GM21381 (cell line): ENCODE data around the gene E4F1.
A peak's percentile ranks its signal among the peaks of the same experiment; 100 is the strongest.
"Not testable (repeated sequence)": the region's sequence is repeated elsewhere in the genome, so short reads cannot be mapped to it uniquely, and the experiment has no call there.

ENCODE experiments used
- ATAC-seq: cut with Tn5 transposase; IDR thresholded peaks from one replicate; pipeline ENCODE4 v1.9.1; 2021; ENCODE audit warnings: mild to moderate bottlenecking, moderate library complexity; ENCODE audit not compliant: unreplicated experiment

Gene E4F1

GRCh38 chr16:2240331-2240730 lies 16.9 kb downstream of the E4F1 start:
- ATAC-seq = not testable (repeated sequence)

GRCh38 chr16:2242598-2242997 lies 19.2 kb downstream of the E4F1 start:
- no peak for ATAC-seq

- no peak for ATAC-seq
Measured at GRCh38 chr16:2243031-2243528, 19.7 kb downstream of the E4F1 start.

- ATAC-seq = no peak
Measured at GRCh38 chr16:2243781-2244180, 20.4 kb downstream of the E4F1 start.

- ATAC-seq = no peak
Measured at GRCh38 chr16:2244301-2244700, 20.9 kb downstream of the E4F1 start.

- ATAC-seq = no peak
Measured at GRCh38 chr16:2244926-2245795, 21.8 kb downstream of the E4F1 start.

GRCh38 chr16:2246301-2246885 lies 23.0 kb downstream of the E4F1 start:
- ATAC-seq = no peak

- ATAC-seq = no peak
Measured at GRCh38 chr16:2250652-2251295, 27.4 kb downstream of the E4F1 start.

GRCh38 chr16:2251296-2252111 lies 28.1 kb downstream of the E4F1 start, which contains the start of gene ECI1:
ECI1 (minus strand) TSS chr16:2251587; CDS start chr16:2251566, 21 bp downstream.
- peak; percentile 91 for ATAC-seq

- no peak for ATAC-seq
Measured at GRCh38 chr16:2252806-2253148, 29.4 kb downstream of the E4F1 start.

- no peak for ATAC-seq
Measured at GRCh38 chr16:2253293-2253692, 29.9 kb downstream of the E4F1 start.

- no peak for ATAC-seq
Measured at GRCh38 chr16:2256531-2257140, 33.2 kb downstream of the E4F1 start.

GRCh38 chr16:2257726-2258125 lies 34.3 kb downstream of the E4F1 start:
- ATAC-seq = no peak

GRCh38 chr16:2258530-2258929 lies 35.1 kb downstream of the E4F1 start:
- not testable (repeated sequence) for ATAC-seq

- ATAC-seq = no peak
Measured at GRCh38 chr16:2260250-2260649, 36.9 kb downstream of the E4F1 start.

- not testable (repeated sequence) for ATAC-seq
Measured at GRCh38 chr16:2263026-2263425, 39.6 kb downstream of the E4F1 start.

- not testable (repeated sequence) for ATAC-seq
Measured at GRCh38 chr16:2266887-2267286, 43.5 kb downstream of the E4F1 start.

- peak; percentile 57 for ATAC-seq
Measured at GRCh38 chr16:2267505-2267912, 44.1 kb downstream of the E4F1 start.

GRCh38 chr16:2267913-2268666 lies 44.7 kb downstream of the E4F1 start, which contains the start of gene RNPS1:
RNPS1 (minus strand) TSS chr16:2268126; CDS start chr16:2264643, 3,483 bp downstream.
- peak; percentile 75 for ATAC-seq

- no peak for ATAC-seq
Measured at GRCh38 chr16:2270070-2270462, 46.7 kb downstream of the E4F1 start.
